Left lung (tissue), 10 donors: Measurements from ENCODE around the gene DYNLT3. TPM values are rescaled to one million over a fixed set of nuclear protein-coding genes. Genes with fewer than 3 reads are reported as not detected.

Experiments
- ATAC-seq: fragments of 200-7000 bp; cut with Tn5 transposase; one replicate; pipeline ENCODE4 v1.9.1; 2020; ENCODE audit warnings: moderate library complexity
- DNase-seq, 4 donors: peaks; one replicate each; pipeline ENCODE4 v3.0.0-alpha.2; 2013 to 2020
- H3K27ac ChIP-seq, 2 donors: fragments of 200-600 bp; sonication (generic) in 1 of 2; one replicate each; pipeline versions ENCODE4 v1.5.0 to v1.8.0; 2020 to 2021
- H3K27me3 ChIP-seq, 2 donors: fragments of 200-600 bp; sonication (generic) in 1 of 2; one replicate each; pipeline versions ENCODE4 v1.5.0 to v1.8.0; 2020 to 2021
- H3K36me3 ChIP-seq, 2 donors: fragments of 200-600 bp; sonication (generic) in 1 of 2; one replicate each; pipeline versions ENCODE4 v1.5.0 to v1.8.0; 2020 to 2021
- H3K4me1 ChIP-seq, 2 donors: fragments of 200-600 bp; one replicate each; pipeline ENCODE4 v1.8.0; 2021
- H3K4me3 ChIP-seq, 2 donors: fragments of 200-600 bp; sonication (generic) in 1 of 2; one replicate each; pipeline versions ENCODE4 v1.5.0 to v1.8.0; 2020 to 2021; ENCODE audit warnings: mild to moderate bottlenecking in 1 of 2
- H3K9me3 ChIP-seq, 2 donors: fragments of 200-600 bp; sonication (generic) in 1 of 2; one replicate each; pipeline versions ENCODE4 v1.5.0 to v1.8.0; 2020 to 2021
- CTCF ChIP-seq, 2 donors: fragments of 200-600 bp; sonication (generic) in 1 of 2; IDR thresholded peaks; one replicate each; pipeline versions ENCODE4 v1.5.0 to v1.8.0; 2021; ENCODE audit warnings: antibody characterized with exemption in 2 of 2
- intact Hi-C, 2 donors: fragments of 100-400 bp; cut with DNase I; formaldehyde crosslinking; loops; one replicate each; pipeline versions ENCODE4 v1.11.2 to v1.14.2; 2022
- polyA plus RNA-seq, 6 donors: library from polyadenylated mRNA; unstranded; fragments of 120-200 nt; gene quantifications; one replicate each; pipeline ENCODE4 v1.2.1, GENCODE V29; 2013; ENCODE audit not compliant: insufficient read length in 6 of 6
- total RNA-seq, 2 donors: library from RNA; stranded (reverse); fragmentation: NEBNext Ultra II Directional; extraction: Animal tissue kit (Norgen Biotek cat#: 25700); gene quantifications; one replicate each; pipeline ENCODE4 v1.2.1, GENCODE V29; 2021
- donor health status: DM: no; HTN: yes; CAD: no.
- donor health status: DM: no; HTN: no; CAD: no.

DYNLT3 gene
- total and polyA plus RNA-seq, 8 donors, result 25.9 to 37.9 (median 34.9) TPM

GRCh38 chrX:37820646-37821045 is 26.7 kb downstream of the DYNLT3 start:
- no peak for DNase-seq
- no peak overlapping the region for H3K4me3 ChIP-seq

GRCh38 chrX:37818031-37818430 is 29.3 kb downstream of the DYNLT3 start:
- no peaks in the 10 kb centered on the region for H3K9me3 ChIP-seq
- H3K27ac ChIP-seq, result no peak overlapping the region
- H3K27me3 ChIP-seq, result no peaks in the 10 kb centered on the region
- TF ChIP-seq CTCF (IDR thresholded peaks at IDR 0.05), result no peak
- no peak for ATAC-seq
- no peak for DNase-seq
- intact Hi-C loops, result no loop called here
- no peak overlapping the region for H3K4me3 ChIP-seq
- peaks cover 0 to 16% of the 10 kb centered on the region in 2 donors for H3K4me1 ChIP-seq
- H3K36me3 ChIP-seq, result no peaks in the 10 kb centered on the region

More at GRCh38 chrX:37820646-37821045, 26.7 kb downstream of the DYNLT3 start:
- Histone ChIP-seq H3K27me3 (no peaks in the 10 kb centered on the region), H3K4me1 (peaks cover 4 to 9% of the 10 kb centered on the region in 2 donors), H3K9me3 (no peaks in the 10 kb centered on the region), H3K36me3 (no peaks in the 10 kb centered on the region), H3K27ac (no peak overlapping the region)
- TF ChIP-seq CTCF (IDR thresholded peaks at IDR 0.05), result no peak
- intact Hi-C loops, result loop anchor here in 1 of 2 donors (10.0 kb wide), 1 partner anchor 316 kb away; no protein-coding TSS in a partner anchor
- ATAC-seq, result no peak

- no peak overlapping the region for H3K4me3 ChIP-seq
- no peaks in the 10 kb centered on the region for H3K9me3 ChIP-seq
- H3K36me3 ChIP-seq, result no peaks in the 10 kb centered on the region
- no peak overlapping the region for H3K27ac ChIP-seq
- DNase-seq (no peak), ATAC-seq (no peak)
- intact Hi-C loops, result no loop called here
- H3K27me3 ChIP-seq, result no peaks in the 10 kb centered on the region
- peaks cover 0 to 20% of the 10 kb centered on the region in 2 donors for H3K4me1 ChIP-seq
- no peak for TF ChIP-seq CTCF (IDR thresholded peaks at IDR 0.05)
These were observed 29.8 kb downstream of the DYNLT3 start for GRCh38 chrX:37817579-37817978.

- H3K4me1 ChIP-seq, result peaks cover 0 to 22% of the 10 kb centered on the region in 2 donors
- intact Hi-C loops, result no loop called here
- TF ChIP-seq CTCF (IDR thresholded peaks at IDR 0.05), result no peak
These were observed 30.2 kb downstream of the DYNLT3 start for GRCh38 chrX:37817176-37817575.

GRCh38 chrX:37816766-37817165 is 30.6 kb downstream of the DYNLT3 start:
- Histone ChIP-seq H3K27ac (no peak overlapping the region), H3K27me3 (no peaks in the 10 kb centered on the region), H3K4me3 (no peak overlapping the region), H3K4me1 (peaks cover 0 to 25% of the 10 kb centered on the region in 2 donors), H3K36me3 (no peaks in the 10 kb centered on the region), H3K9me3 (no peaks in the 10 kb centered on the region)
- intact Hi-C loops, result no loop called here
- no peak for TF ChIP-seq CTCF (IDR thresholded peaks at IDR 0.05)
- no peak for DNase-seq
- no peak for ATAC-seq

More at GRCh38 chrX:37817176-37817575, 30.2 kb downstream of the DYNLT3 start:
- ATAC-seq (no peak), DNase-seq (no peak)
- Histone ChIP-seq H3K27me3 (no peaks in the 10 kb centered on the region), H3K27ac (no peak overlapping the region), H3K9me3 (no peaks in the 10 kb centered on the region), H3K36me3 (no peaks in the 10 kb centered on the region), H3K4me3 (no peak overlapping the region)
